K562 (cell line): ENCODE data around the gene FMNL2. TPM values are rescaled to one million over a fixed set of nuclear protein-coding genes. Genes with fewer than 3 reads are reported as not detected.

Experiments
- FOXP1 ChIP-seq: sonication (generic); formaldehyde crosslinking; IDR thresholded peaks from 2 replicates; pipeline ENCODE4 v1.8.0; 2022; ENCODE audit warnings: mild to moderate bottlenecking, missing genetic modification reagents
- PHF8 ChIP-seq: fragments of 200-600 bp; sonication (generic); IDR thresholded peaks from 2 replicates; pipeline ENCODE4 v1.6.1; 2012; ENCODE audit warnings: mixed run types, mild to moderate bottlenecking, inconsistent platforms, low read length, moderate library complexity, borderline replicate concordance
- SAFB2 ChIP-seq: fragments of 200-400 bp; formaldehyde crosslinking; IDR thresholded peaks from 2 replicates; pipeline ENCODE4 v1.6.1; 2018; ENCODE audit warnings: borderline replicate concordance, low read length, low read depth, moderate library complexity; ENCODE audit not compliant: severe bottlenecking
- TAF1 ChIP-seq: IDR thresholded peaks from 2 replicates; pipeline ENCODE4 v1.6.1; 2011; ENCODE audit warnings: mild to moderate bottlenecking, low read length, moderate library complexity; ENCODE audit not compliant: insufficient read depth, control insufficient read depth, severe bottlenecking; ENCODE audit errors: extremely low read depth
- YY1 ChIP-seq, 3 experiments: IDR thresholded peaks; 2 replicates each; pipeline ENCODE4 v1.6.1; 2011; ENCODE audit warnings: low read length in 2 of 3, mild to moderate bottlenecking in 2 of 3, moderate library complexity in 2 of 3, borderline replicate concordance in 1 of 3, control low read depth in 1 of 3, low read depth in 1 of 3; ENCODE audit not compliant: insufficient read depth in 3 of 3, insufficient replicate concordance in 2 of 3, control insufficient read depth in 1 of 3, insufficient read length in 1 of 3; ENCODE audit errors: extremely low read depth in 1 of 3
- polyA plus RNA-seq, 8 experiments: library from polyadenylated mRNA; depleted of rRNA in 4 of 8; stranded (reverse) in 5 of 8; unstranded in 3 of 8; fragments of >200 nt; fragmentation: Nextera tagmentation in 2 of 8; fragmentation: Illumina TruSeq in 1 of 8; extraction: Ambion mirVana in 2 of 8; extraction: Trizol in 1 of 8; gene quantifications; 2 replicates each; pipeline versions ENCODE4 v1.2.1 to v1.2.3, GENCODE V29; 2011 to 2014; ENCODE audit warnings: inconsistent platforms in 1 of 8, missing spikeins in 1 of 8
- total RNA-seq, 7 experiments: library from RNA; depleted of rRNA in 6 of 7; stranded (reverse); fragments of >200 nt in 6 of 7; fragmentation: Illumina TruSeq in 2 of 7; extraction: Trizol in 2 of 7; gene quantifications; 2 replicates each; pipeline versions ENCODE4 v1.2.1 to v1.2.3, GENCODE V29; 2011 to 2021; ENCODE audit warnings: low replicate concordance in 1 of 7
- TF ChIP-seq, protein P1 (sequence below), 2 experiments: fragments of 200-800 bp in 1 of 2; sonication (Bioruptor generic) in 1 of 2; sonication (generic) in 1 of 2; formaldehyde crosslinking in 1 of 2; IDR thresholded peaks in 1 of 2; conservative IDR thresholded peaks in 1 of 2; 2 replicates each; pipeline versions ENCODE4 v1.5.0 to v1.6.1; 2016 to 2020; ENCODE audit warnings: missing compliant biosample characterization in 1 of 2, missing genetic modification characterization in 1 of 2, missing genetic modification reagents in 1 of 2
- TF ChIP-seq, protein P2 (sequence below): fragments of 450-650 bp; IDR thresholded peaks from 2 replicates; pipeline ENCODE4 v1.6.1; 2016; ENCODE audit warnings: borderline replicate concordance

Gene FMNL2
- total and polyA plus RNA-seq, 9 of the 15 experiments (the other 6 are each of a cell fraction or from before 2014, with no cell fraction given) = 0.15 to 0.49 (median 0.24) TPM; not detected in 1

DNA sequence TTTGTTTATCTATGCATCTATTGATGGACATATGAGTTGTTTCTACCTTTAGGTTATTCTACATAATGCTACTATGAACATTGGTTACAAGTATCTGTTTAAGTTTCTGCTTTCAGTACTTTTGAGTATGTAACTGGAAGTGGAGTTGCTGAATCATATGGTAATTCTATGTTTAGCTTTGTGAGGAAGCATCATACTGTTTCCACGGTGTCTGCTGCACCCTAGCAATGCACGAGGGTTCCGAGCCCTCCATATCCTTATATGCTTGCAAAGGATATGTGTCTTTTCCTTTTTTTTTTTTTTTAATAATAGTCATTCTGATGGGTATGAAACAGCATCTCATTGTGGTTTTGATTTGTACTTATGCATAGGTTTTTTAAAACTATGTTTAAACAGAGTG, 83.7 kb downstream of the FMNL2 start (continued):
- no peak for TF ChIP-seq FOXP1 (CRISPR knock-in tag)
- no peak for TF ChIP-seq SAFB2
- TF ChIP-seq PHF8 = no peak
- TF ChIP-seq, protein P1, sequence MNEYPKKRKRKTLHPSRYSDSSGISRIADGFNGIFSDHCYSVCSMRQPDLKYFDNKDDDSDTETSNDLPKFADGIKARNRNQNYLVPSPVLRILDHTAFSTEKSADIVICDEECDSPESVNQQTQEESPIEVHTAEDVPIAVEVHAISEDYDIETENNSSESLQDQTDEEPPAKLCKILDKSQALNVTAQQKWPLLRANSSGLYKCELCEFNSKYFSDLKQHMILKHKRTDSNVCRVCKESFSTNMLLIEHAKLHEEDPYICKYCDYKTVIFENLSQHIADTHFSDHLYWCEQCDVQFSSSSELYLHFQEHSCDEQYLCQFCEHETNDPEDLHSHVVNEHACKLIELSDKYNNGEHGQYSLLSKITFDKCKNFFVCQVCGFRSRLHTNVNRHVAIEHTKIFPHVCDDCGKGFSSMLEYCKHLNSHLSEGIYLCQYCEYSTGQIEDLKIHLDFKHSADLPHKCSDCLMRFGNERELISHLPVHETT (CRISPR knock-in tag; conservative IDR thresholded peaks at IDR 0.05 in 1 of 2, IDR thresholded peaks at IDR 0.05 in 1 of 2) = no peak
- TF ChIP-seq, protein P2, sequence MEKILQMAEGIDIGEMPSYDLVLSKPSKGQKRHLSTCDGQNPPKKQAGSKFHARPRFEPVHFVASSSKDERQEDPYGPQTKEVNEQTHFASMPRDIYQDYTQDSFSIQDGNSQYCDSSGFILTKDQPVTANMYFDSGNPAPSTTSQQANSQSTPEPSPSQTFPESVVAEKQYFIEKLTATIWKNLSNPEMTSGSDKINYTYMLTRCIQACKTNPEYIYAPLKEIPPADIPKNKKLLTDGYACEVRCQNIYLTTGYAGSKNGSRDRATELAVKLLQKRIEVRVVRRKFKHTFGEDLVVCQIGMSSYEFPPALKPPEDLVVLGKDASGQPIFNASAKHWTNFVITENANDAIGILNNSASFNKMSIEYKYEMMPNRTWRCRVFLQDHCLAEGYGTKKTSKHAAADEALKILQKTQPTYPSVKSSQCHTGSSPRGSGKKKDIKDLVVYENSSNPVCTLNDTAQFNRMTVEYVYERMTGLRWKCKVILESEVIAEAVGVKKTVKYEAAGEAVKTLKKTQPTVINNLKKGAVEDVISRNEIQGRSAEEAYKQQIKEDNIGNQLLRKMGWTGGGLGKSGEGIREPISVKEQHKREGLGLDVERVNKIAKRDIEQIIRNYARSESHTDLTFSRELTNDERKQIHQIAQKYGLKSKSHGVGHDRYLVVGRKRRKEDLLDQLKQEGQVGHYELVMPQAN = no peak
- no peak for TF ChIP-seq YY1 (IDR thresholded peaks at IDR 0.05; ENCODE audit: borderline replicate concordance in 1 of 3, control insufficient read depth in 1 of 3, extremely low read depth in 1 of 3, insufficient read depth in 3 of 3, insufficient read length in 1 of 3, insufficient replicate concordance in 2 of 3, low read depth in 1 of 3, low read length in 2 of 3)
- TF ChIP-seq TAF1 = no peak
